ENCODE data around the gene SCAMP2.
"Not testable (repeated sequence)": the region's sequence is repeated elsewhere in the genome, so short reads cannot be mapped to it uniquely, and the experiment has no call there.

Gene SCAMP2

GRCh38 chr15:74889883-74890664, 16.9 kb upstream of the SCAMP2 start, which contains the start of gene MPI:
Gene MPI, plus strand, starts transcription at chr15:74890042. Its CDS starts 32 bp downstream, at chr15:74890074.
- peak; percentile 85 for DNase-seq

- DNase-seq: no peak
These were observed 16.3 kb upstream of the SCAMP2 start for GRCh38 chr15:74889390-74889882.

- no peak for DNase-seq
These were observed 15.6 kb upstream of the SCAMP2 start for GRCh38 chr15:74888716-74889115.

GRCh38 chr15:74887537-74888193, 14.5 kb upstream of the SCAMP2 start:
- DNase-seq: not testable (repeated sequence)

- no peak for DNase-seq
These were observed 12.3 kb upstream of the SCAMP2 start for GRCh38 chr15:74885461-74885860.

- DNase-seq: no peak
These were observed 11.5 kb upstream of the SCAMP2 start for GRCh38 chr15:74884428-74885223.

GRCh38 chr15:74882528-74882927, 9.4 kb upstream of the SCAMP2 start:
- DNase-seq: no peak

GRCh38 chr15:74878273-74878672, 5.1 kb upstream of the SCAMP2 start:
- no peak for DNase-seq

- DNase-seq: no peak
These were observed 725 bp upstream of the SCAMP2 start for GRCh38 chr15:74873756-74874424.

GRCh38 chr15:74872702-74873035, 496 bp downstream of the SCAMP2 start:
- DNase-seq: no peak

- no peak for DNase-seq
These were observed 2.5 kb downstream of the SCAMP2 start for GRCh38 chr15:74870436-74871215.

- DNase-seq: no peak
These were observed 3.3 kb downstream of the SCAMP2 start for GRCh38 chr15:74869726-74870407.

GRCh38 chr15:74869372-74869725, 3.8 kb downstream of the SCAMP2 start:
- DNase-seq: no peak

- no peak for DNase-seq
These were observed 5.1 kb downstream of the SCAMP2 start for GRCh38 chr15:74868059-74868458.

GRCh38 chr15:74867466-74868038, 5.6 kb downstream of the SCAMP2 start:
- no peak for DNase-seq

- no peak for DNase-seq
These were observed 7.1 kb downstream of the SCAMP2 start for GRCh38 chr15:74866090-74866489.

- no peak for DNase-seq
These were observed 7.8 kb downstream of the SCAMP2 start for GRCh38 chr15:74865316-74865715.

- no peak for DNase-seq
These were observed 8.9 kb downstream of the SCAMP2 start for GRCh38 chr15:74864296-74864695.

GRCh38 chr15:74863239-74864056, 9.7 kb downstream of the SCAMP2 start:
- DNase-seq: no peak

GRCh38 chr15:74858369-74858740, 14.8 kb downstream of the SCAMP2 start:
- no peak for DNase-seq

All from effector CD4-positive, alpha-beta T cell (primary cell).